ENCODE data around the gene MTRF1L.

The MTRF1L gene

DNA sequence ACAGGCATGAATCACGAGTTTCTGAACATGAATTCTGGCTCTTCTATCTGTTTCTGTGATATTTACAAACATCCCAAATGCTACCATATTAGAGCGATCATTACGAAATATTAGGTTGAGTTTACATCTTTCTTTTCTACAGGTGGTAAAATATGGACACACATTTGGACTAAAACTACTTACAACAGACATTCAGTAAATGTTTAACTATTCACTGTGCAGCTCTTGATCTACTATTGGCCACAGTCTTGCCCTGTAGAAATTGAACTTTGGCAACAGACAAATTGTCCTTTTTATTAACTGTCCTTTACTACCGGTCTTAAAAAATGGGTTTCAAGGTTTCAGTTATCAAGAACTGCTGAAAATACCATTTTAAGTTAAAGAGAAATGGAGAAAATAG, 26.5 kb upstream of the MTRF1L start:
- Histone ChIP-seq H3K4me3 (ENCODE audit: low read length) (no peak overlapping the region), H3K9me3 (replicated peaks; ENCODE audit: low read length) (no peaks in the 10 kb centered on the region), H3K4me2 (ENCODE audit: low read length) (no peak overlapping the region), H3K36me3 (ENCODE audit: insufficient read depth, low read length) (peaks cover under 1% of the 10 kb centered on the region), H3K4me1 (ENCODE audit: control insufficient read depth, insufficient read depth, low read length) (peaks cover 12% of the 10 kb centered on the region), H3K9ac (ENCODE audit: low read depth, low read length) (no peak overlapping the region), H3K27me3 (ENCODE audit: control insufficient read depth, insufficient read depth, low read length) (no peaks in the 10 kb centered on the region)

GRCh38 chr6:153028286-153028685, 25.8 kb upstream of the MTRF1L start:
- H3K36me3 ChIP-seq (ENCODE audit: insufficient read depth, low read length) = peaks cover 8% of the 10 kb centered on the region
- H3K9me3 ChIP-seq (replicated peaks; ENCODE audit: low read length) = no peaks in the 10 kb centered on the region
- H3K4me1 ChIP-seq (ENCODE audit: control insufficient read depth, insufficient read depth, low read length) = peaks cover 12% of the 10 kb centered on the region
- H3K27me3 ChIP-seq (ENCODE audit: control insufficient read depth, insufficient read depth, low read length) = no peaks in the 10 kb centered on the region
- H3K9ac ChIP-seq (ENCODE audit: low read depth, low read length) = no peak overlapping the region
- no peak overlapping the region for H3K4me2 ChIP-seq (ENCODE audit: low read length)
- no peak overlapping the region for H3K4me3 ChIP-seq (ENCODE audit: low read length)

GRCh38 chr6:153027480-153027879, 25.0 kb upstream of the MTRF1L start:
- H3K27me3 ChIP-seq (ENCODE audit: control insufficient read depth, insufficient read depth, low read length) = no peaks in the 10 kb centered on the region
- H3K9me3 ChIP-seq (replicated peaks; ENCODE audit: low read length) = no peaks in the 10 kb centered on the region
- peaks cover 12% of the 10 kb centered on the region for H3K4me1 ChIP-seq (ENCODE audit: control insufficient read depth, insufficient read depth, low read length)
- peaks cover 12% of the 10 kb centered on the region for H3K36me3 ChIP-seq (ENCODE audit: insufficient read depth, low read length)
- H3K4me3 ChIP-seq (ENCODE audit: low read length) = no peak overlapping the region
- H3K4me2 ChIP-seq (ENCODE audit: low read length) = no peak overlapping the region
- no peak overlapping the region for H3K9ac ChIP-seq (ENCODE audit: low read depth, low read length)

DNA sequence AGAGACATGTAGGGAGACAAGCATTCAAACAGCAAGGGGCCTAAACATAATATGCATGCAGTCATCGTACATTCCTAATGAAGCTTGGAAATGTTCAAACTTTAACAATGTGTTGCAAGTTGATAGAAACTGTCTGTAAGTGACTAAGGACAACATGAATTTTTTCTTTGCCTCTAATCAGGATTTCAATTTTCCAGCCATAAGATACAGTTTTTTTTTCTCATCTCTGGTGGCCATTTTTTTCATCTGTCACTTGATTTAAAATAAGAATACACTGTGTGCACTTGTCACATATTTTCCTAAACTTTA, 22.2 kb upstream of the MTRF1L start:
- H3K4me2 ChIP-seq (ENCODE audit: low read length) = no peak overlapping the region
- H3K9me3 ChIP-seq (replicated peaks; ENCODE audit: low read length) = no peaks in the 10 kb centered on the region
- H3K4me1 ChIP-seq (ENCODE audit: control insufficient read depth, insufficient read depth, low read length) = no peaks in the 10 kb centered on the region
- H3K9ac ChIP-seq (ENCODE audit: low read depth, low read length) = no peak overlapping the region
- no peaks in the 10 kb centered on the region for H3K27me3 ChIP-seq (ENCODE audit: control insufficient read depth, insufficient read depth, low read length)
- peaks cover 15% of the 10 kb centered on the region for H3K36me3 ChIP-seq (ENCODE audit: insufficient read depth, low read length)
- H3K4me3 ChIP-seq (ENCODE audit: low read length) = no peak overlapping the region

GRCh38 chr6:153023977-153024708, 21.6 kb upstream of the MTRF1L start:
- no peaks in the 10 kb centered on the region for H3K27me3 ChIP-seq (ENCODE audit: control insufficient read depth, insufficient read depth, low read length)
- no peak overlapping the region for H3K9ac ChIP-seq (ENCODE audit: low read depth, low read length)

GRCh38 chr6:153018355-153018754, 15.8 kb upstream of the MTRF1L start:
- no peak overlapping the region for H3K9ac ChIP-seq (ENCODE audit: low read depth, low read length)
- no peaks in the 10 kb centered on the region for H3K4me1 ChIP-seq (ENCODE audit: control insufficient read depth, insufficient read depth, low read length)
- no peak overlapping the region for H3K4me2 ChIP-seq (ENCODE audit: low read length)
- no peak overlapping the region for H3K4me3 ChIP-seq (ENCODE audit: low read length)
- H3K36me3 ChIP-seq (ENCODE audit: insufficient read depth, low read length) = peaks cover 13% of the 10 kb centered on the region
- no peaks in the 10 kb centered on the region for H3K9me3 ChIP-seq (replicated peaks; ENCODE audit: low read length)
- H3K27me3 ChIP-seq (ENCODE audit: control insufficient read depth, insufficient read depth, low read length) = no peaks in the 10 kb centered on the region

More at GRCh38 chr6:153023977-153024708, 21.6 kb upstream of the MTRF1L start:
- Histone ChIP-seq H3K9me3 (replicated peaks; ENCODE audit: low read length) (no peaks in the 10 kb centered on the region), H3K36me3 (ENCODE audit: insufficient read depth, low read length) (peaks cover 15% of the 10 kb centered on the region), H3K4me3 (ENCODE audit: low read length) (no peak overlapping the region), H3K4me2 (ENCODE audit: low read length) (no peak overlapping the region), H3K4me1 (ENCODE audit: control insufficient read depth, insufficient read depth, low read length) (no peaks in the 10 kb centered on the region)

DNA sequence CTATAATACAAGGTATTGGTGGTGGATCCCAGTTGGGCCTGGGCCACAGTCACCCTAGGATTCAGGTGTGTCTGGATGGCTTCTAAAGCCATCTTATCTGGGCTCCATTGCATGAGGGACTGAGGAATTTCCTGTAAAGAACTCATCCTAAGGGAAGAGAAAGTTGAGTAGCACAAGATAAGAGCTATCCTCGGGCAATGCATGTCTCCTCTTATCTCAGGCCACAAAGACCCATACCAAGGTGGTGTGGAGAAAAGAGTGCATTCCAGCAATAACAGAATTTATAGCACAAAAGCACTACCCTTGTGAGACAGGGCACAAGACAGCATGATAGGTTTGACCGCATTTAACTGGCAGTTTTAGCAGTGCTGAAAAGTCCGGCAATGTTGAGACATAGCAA, 14.3 kb upstream of the MTRF1L start:
- Histone ChIP-seq H3K4me3 (ENCODE audit: low read length) (no peak overlapping the region), H3K4me2 (ENCODE audit: low read length) (no peak overlapping the region), H3K27me3 (ENCODE audit: control insufficient read depth, insufficient read depth, low read length) (no peaks in the 10 kb centered on the region), H3K9ac (ENCODE audit: low read depth, low read length) (no peak overlapping the region), H3K4me1 (ENCODE audit: control insufficient read depth, insufficient read depth, low read length) (no peaks in the 10 kb centered on the region), H3K9me3 (replicated peaks; ENCODE audit: low read length) (no peaks in the 10 kb centered on the region), H3K36me3 (ENCODE audit: insufficient read depth, low read length) (peaks cover 8% of the 10 kb centered on the region)

GRCh38 chr6:153015094-153015640, 12.7 kb upstream of the MTRF1L start:
- Histone ChIP-seq H3K9ac (ENCODE audit: low read depth, low read length) (no peak overlapping the region), H3K9me3 (replicated peaks; ENCODE audit: low read length) (no peaks in the 10 kb centered on the region), H3K4me1 (ENCODE audit: control insufficient read depth, insufficient read depth, low read length) (no peaks in the 10 kb centered on the region), H3K27me3 (ENCODE audit: control insufficient read depth, insufficient read depth, low read length) (no peaks in the 10 kb centered on the region), H3K36me3 (ENCODE audit: insufficient read depth, low read length) (peaks cover 12% of the 10 kb centered on the region), H3K4me3 (ENCODE audit: low read length) (no peak overlapping the region), H3K4me2 (ENCODE audit: low read length) (no peak overlapping the region)

DNA sequence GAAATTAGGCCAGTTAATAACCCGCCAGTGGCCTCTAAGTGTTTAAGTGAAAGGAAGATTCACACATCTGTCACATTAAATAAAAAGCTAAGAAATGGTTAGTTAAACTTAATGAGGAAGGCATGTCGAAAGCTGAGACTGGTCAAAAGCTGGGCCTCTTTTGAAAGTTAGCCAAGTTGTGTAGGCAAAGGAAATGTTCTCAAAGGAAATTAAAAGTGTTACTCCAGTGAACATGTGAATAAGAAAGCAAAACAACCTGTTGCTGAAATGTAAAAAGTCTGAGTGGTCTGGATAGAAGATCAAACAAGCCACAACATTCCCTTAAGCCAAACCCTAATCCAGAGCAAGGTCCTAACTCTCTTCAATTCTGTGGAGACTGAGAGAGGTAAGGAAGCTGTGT, 10.9 kb upstream of the MTRF1L start:
- H3K27me3 ChIP-seq (ENCODE audit: control insufficient read depth, insufficient read depth, low read length) = no peaks in the 10 kb centered on the region
- no peak overlapping the region for H3K4me2 ChIP-seq (ENCODE audit: low read length)
- no peak overlapping the region for H3K9ac ChIP-seq (ENCODE audit: low read depth, low read length)
- no peaks in the 10 kb centered on the region for H3K9me3 ChIP-seq (replicated peaks; ENCODE audit: low read length)
- H3K36me3 ChIP-seq (ENCODE audit: insufficient read depth, low read length) = peaks cover 8% of the 10 kb centered on the region
- no peak overlapping the region for H3K4me3 ChIP-seq (ENCODE audit: low read length)
- H3K4me1 ChIP-seq (ENCODE audit: control insufficient read depth, insufficient read depth, low read length) = no peaks in the 10 kb centered on the region

DNA sequence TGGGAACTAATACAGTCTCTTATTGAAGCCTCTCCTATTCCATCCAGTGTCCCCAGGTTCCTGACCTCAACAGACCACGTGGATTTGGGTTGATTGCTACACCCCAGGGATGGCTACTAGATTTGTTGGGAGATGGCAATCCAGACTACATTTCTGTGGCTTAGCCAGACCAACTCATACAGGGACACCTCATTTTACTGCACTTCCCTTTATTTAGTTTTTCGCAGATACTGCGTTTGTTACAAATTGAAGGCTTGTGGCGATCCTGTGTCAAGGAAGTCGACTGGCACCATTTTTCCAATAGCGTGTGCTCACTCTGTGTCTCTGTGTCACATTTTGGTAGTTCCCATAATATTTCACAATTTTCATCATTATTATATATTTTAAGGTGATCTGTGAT, 10.3 kb upstream of the MTRF1L start:
- Histone ChIP-seq H3K9me3 (replicated peaks; ENCODE audit: low read length) (no peaks in the 10 kb centered on the region), H3K9ac (ENCODE audit: low read depth, low read length) (no peak overlapping the region), H3K36me3 (ENCODE audit: insufficient read depth, low read length) (peaks cover 8% of the 10 kb centered on the region), H3K27me3 (ENCODE audit: control insufficient read depth, insufficient read depth, low read length) (no peaks in the 10 kb centered on the region), H3K4me1 (ENCODE audit: control insufficient read depth, insufficient read depth, low read length) (no peaks in the 10 kb centered on the region), H3K4me3 (ENCODE audit: low read length) (no peak overlapping the region), H3K4me2 (ENCODE audit: low read length) (no peak overlapping the region)

GRCh38 chr6:153003366-153003690, 819 bp upstream of the MTRF1L start:
- H3K9ac ChIP-seq (ENCODE audit: low read depth, low read length) = peak overlapping the region; percentile 88
- peak overlapping the region; percentile 83 for H3K4me2 ChIP-seq (ENCODE audit: low read length)
- H3K36me3 ChIP-seq (ENCODE audit: insufficient read depth, low read length) = peaks cover 1% of the 10 kb centered on the region
- H3K4me1 ChIP-seq (ENCODE audit: control insufficient read depth, insufficient read depth, low read length) = peaks cover 15% of the 10 kb centered on the region
- no peaks in the 10 kb centered on the region for H3K27me3 ChIP-seq (ENCODE audit: control insufficient read depth, insufficient read depth, low read length)
- H3K4me3 ChIP-seq (ENCODE audit: low read length) = peak overlapping the region; percentile 74
- no peaks in the 10 kb centered on the region for H3K9me3 ChIP-seq (replicated peaks; ENCODE audit: low read length)

Measured in skeletal muscle satellite cell (primary cell).